ENCODE measurements around the gene HPCAL1. TPM values are rescaled to one million over a fixed set of nuclear protein-coding genes. Genes with fewer than 3 reads are reported as not detected.

HPCAL1 gene
- total RNA-seq, 1 donor from 2014 or later = 15.9 TPM

DNA sequence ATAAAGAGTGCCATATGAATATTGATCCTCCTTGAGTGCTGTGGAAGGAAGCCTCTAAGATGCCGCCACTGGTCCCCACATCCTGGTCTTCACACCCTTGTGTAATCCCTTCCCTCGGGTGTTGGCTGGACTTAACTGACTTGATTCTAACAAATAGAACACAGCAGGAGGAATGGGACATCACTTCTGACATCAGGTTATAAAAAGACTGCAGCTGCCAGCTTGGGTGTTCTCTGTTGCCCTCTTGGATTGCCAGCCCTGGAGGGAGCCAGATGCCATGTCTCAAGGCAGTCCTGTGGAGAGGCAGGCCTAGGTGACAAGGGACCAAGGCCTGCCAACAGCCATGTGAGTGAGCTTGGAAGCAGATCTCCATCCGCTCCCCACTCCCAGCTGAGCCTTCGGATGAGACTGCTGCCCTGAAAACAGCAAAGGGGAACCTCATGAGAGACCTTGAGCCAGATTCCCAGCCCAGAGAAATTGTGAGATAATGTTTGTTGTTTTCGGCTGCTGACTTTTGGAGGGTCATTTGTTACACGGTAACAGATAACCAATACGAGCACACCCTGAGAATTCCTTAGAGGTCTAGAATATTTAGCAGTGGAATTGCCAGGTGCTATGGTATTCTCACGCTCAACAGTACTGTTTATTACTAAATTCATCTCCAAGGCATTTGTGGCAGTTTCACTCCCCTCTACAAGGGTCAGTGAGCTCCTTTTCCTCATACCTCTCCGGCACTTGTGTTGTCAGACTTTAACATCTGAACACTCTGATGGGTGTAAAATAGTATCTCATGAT, 32.5 kb downstream of the HPCAL1 start:
- H3K27ac Mint-ChIP-seq = no peak overlapping the region
- no peaks in the 10 kb centered on the region for H3K27me3 Mint-ChIP-seq
- DNase-seq (no peak), ATAC-seq (ENCODE audit: low read depth) (no peak)
- POLR2A ChIA-PET = interaction anchor here (0.6 kb wide), 2 partner anchors 26 to 247 kb away, joined by 3 to 4 read pairs; no protein-coding TSS in a partner anchor
- peaks cover 41% of the 10 kb centered on the region for H3K4me1 Mint-ChIP-seq
- H3K4me3 Mint-ChIP-seq = no peak overlapping the region
- intact Hi-C loops (cut with micrococcal nuclease) = no loop called here
- TF ChIP-seq, protein P1, sequence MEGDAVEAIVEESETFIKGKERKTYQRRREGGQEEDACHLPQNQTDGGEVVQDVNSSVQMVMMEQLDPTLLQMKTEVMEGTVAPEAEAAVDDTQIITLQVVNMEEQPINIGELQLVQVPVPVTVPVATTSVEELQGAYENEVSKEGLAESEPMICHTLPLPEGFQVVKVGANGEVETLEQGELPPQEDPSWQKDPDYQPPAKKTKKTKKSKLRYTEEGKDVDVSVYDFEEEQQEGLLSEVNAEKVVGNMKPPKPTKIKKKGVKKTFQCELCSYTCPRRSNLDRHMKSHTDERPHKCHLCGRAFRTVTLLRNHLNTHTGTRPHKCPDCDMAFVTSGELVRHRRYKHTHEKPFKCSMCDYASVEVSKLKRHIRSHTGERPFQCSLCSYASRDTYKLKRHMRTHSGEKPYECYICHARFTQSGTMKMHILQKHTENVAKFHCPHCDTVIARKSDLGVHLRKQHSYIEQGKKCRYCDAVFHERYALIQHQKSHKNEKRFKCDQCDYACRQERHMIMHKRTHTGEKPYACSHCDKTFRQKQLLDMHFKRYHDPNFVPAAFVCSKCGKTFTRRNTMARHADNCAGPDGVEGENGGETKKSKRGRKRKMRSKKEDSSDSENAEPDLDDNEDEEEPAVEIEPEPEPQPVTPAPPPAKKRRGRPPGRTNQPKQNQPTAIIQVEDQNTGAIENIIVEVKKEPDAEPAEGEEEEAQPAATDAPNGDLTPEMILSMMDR (IDR thresholded peaks at IDR 0.05) = no peak
- no peaks in the 10 kb centered on the region for H3K9me3 Mint-ChIP-seq
- CTCF ChIA-PET = no interaction called here
- H3K36me3 Mint-ChIP-seq (ENCODE audit: low read depth) = peaks cover 22% of the 10 kb centered on the region

DNA sequence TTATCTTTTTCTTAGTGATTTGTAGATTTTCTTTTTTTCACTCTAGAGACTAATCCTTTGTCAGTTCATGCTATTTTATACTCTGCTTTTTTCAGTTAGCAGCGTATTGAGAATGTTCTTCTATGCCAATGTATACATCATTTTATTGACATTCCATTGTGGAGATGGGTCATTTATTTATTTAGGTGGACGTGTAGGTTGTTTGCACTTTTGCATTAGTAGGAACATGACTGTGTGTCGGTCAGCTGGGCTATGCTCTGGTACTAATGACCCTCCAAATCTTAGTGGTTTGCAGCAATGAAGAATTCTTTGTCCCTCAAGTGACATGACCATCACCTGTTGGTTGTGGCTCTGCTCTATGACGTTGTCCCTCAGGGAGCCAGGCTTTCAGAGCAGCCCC, 33.6 kb downstream of the HPCAL1 start:
- Mint-ChIP-seq H3K27ac (no peak overlapping the region), H3K9me3 (no peaks in the 10 kb centered on the region), H3K36me3 (ENCODE audit: low read depth) (peaks cover 22% of the 10 kb centered on the region), H3K27me3 (no peaks in the 10 kb centered on the region), H3K4me1 (peaks cover 36% of the 10 kb centered on the region), H3K4me3 (no peak overlapping the region)
- TF ChIP-seq, protein P1 (IDR thresholded peaks at IDR 0.05) = no peak
- no peak for ATAC-seq (ENCODE audit: low read depth)
- no peak for DNase-seq
- POLR2A ChIA-PET = no interaction called here
- intact Hi-C loops (cut with micrococcal nuclease) = no loop called here
- CTCF ChIA-PET = no interaction called here

DNA sequence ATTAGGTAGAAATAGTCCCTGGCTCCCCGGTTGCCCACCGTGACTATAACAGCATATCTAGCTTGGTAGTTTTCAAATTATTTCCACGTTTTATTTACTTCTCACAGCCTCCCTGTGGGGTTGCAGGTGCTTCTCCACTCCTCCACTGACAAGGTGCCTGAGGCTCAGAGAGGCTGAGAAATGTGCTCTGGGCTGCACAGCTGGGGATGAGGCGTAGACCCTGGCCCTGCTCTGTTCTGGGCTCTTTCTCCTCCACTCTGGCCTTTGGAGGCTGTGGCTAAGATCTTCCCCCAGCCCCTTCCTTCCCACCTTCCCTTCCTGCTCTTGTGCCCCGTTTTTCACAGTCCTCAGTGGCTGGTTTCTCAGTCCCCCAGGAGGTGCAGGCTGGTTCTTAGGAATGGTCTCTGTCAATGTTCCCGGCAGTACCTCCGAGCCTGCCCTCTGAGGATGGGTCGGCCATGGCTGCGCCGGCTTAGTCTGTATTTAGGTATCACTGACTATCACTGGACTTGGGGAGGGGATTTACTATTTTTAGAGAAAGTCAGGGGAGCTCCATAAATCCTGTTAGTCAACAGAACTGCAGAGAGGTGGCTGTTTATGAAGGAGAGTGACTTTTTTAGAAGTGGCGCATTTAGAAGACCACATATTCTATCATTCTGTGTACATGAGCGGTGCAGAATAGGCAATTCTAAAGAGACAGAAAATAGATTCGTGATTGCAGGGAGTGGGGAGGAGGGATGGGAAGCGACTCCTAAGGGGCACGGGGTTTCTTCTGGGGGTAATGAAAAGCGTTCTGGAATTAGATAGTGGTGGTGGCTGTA, 35.0 kb downstream of the HPCAL1 start:
- H3K27me3 Mint-ChIP-seq = no peaks in the 10 kb centered on the region
- POLR2A ChIA-PET = no interaction called here
- ATAC-seq (ENCODE audit: low read depth) = no peak
- H3K27ac Mint-ChIP-seq = no peak overlapping the region
- CTCF ChIA-PET = no interaction called here
- TF ChIP-seq, protein P1 (IDR thresholded peaks at IDR 0.05) = no peak
- no peak overlapping the region for H3K4me3 Mint-ChIP-seq
- peaks cover 23% of the 10 kb centered on the region for H3K4me1 Mint-ChIP-seq
- H3K36me3 Mint-ChIP-seq (ENCODE audit: low read depth) = peaks cover 22% of the 10 kb centered on the region
- intact Hi-C loops (cut with micrococcal nuclease) = no loop called here
- H3K9me3 Mint-ChIP-seq = no peaks in the 10 kb centered on the region
- DNase-seq = no peak

DNA sequence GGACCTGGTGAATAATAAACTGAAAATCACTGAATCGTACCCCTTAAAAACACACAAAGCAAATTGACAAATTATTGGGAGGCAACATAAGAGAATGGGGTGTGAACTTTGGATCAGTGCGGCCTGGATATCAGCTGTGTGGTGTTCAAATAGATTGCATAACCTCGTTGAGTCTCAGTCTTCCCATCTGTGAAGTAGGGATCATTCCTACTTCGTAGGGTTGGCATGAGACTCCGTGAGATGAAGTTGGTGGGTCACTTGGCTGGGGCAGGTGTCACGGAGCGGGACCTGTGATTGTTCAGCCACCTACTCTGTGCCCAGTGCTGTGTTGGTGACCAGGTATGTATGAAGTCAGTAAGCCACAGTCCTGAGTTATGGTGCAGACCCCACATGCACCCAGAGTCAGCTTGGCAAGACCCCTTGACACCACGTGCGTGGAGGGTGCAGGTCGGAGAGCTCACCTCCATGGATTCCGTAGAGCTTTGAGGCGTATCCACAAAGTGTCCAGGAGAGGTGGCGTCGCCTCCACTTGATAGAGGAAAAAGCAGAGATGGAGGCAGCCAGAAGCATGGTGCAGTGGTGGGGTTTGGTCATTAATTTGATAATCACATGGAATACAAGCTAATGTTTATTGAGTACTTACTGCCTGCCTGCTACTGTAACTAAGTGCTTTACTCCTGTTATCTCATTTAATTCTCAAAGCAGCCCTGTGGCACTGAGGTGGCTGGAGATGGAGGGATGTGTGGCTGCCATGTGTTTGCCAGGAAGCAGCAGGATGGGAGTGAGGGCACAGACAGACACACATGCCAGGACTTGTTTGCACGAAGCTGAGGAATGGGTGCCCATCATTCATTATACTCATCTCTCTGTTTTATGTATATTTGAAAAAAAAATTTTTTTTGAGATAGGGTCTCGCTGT, 35.8 kb downstream of the HPCAL1 start:
- Mint-ChIP-seq H3K4me1 (peaks cover 23% of the 10 kb centered on the region), H3K36me3 (ENCODE audit: low read depth) (peaks cover 22% of the 10 kb centered on the region), H3K27me3 (no peaks in the 10 kb centered on the region), H3K9me3 (no peaks in the 10 kb centered on the region), H3K27ac (no peak overlapping the region), H3K4me3 (no peak overlapping the region)
- ATAC-seq (ENCODE audit: low read depth) (no peak), DNase-seq (no peak)
- ChIA-PET CTCF (interaction anchor here (0.6 to 1.0 kb wide), 2 partner anchors 70 to 71 kb away, joined by 3 read pairs; no protein-coding TSS in a partner anchor), POLR2A (no interaction called here)
- intact Hi-C loops (cut with micrococcal nuclease) = no loop called here
- TF ChIP-seq, protein P1 (IDR thresholded peaks at IDR 0.05) = no peak

All from activated B cell treated with CpG ODN at 0.5 μM for 24 hours (primary cell).